ENCODE measurements around the gene FTSJ1. TPM values are rescaled to one million over a fixed set of nuclear protein-coding genes. Genes with fewer than 3 reads are reported as not detected.

FTSJ1 gene
- total and polyA plus RNA-seq, 2 of the 4 experiments (the other 2 are of a cell fraction): 50.8 to 59.9 TPM

DNA sequence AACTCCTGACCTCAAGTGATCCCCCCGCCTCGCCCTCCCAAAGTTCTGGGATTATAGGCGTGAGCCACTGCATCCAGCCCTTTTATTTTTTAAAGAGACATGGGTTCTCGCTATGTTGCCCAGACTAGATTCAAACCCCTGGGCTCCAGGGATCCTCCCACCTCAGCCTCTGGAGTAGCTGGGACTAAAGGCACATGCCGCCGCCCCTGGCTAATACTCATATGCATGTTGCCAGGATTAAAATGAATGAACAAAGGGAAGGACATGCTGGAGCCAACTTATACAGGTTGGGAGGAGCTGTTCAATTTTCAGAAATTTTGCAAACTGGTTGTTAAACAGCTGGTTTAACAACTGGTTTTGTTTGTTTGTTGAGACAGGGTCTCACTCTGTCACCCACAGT lies 1.4 kb upstream of the FTSJ1 start:
- POLR2A ChIA-PET (ENCODE audit: unreplicated experiment): no interaction called here

More for the DNA sequence above, 1.4 kb upstream of the FTSJ1 start:
- TF ChIP-seq, protein P1, sequence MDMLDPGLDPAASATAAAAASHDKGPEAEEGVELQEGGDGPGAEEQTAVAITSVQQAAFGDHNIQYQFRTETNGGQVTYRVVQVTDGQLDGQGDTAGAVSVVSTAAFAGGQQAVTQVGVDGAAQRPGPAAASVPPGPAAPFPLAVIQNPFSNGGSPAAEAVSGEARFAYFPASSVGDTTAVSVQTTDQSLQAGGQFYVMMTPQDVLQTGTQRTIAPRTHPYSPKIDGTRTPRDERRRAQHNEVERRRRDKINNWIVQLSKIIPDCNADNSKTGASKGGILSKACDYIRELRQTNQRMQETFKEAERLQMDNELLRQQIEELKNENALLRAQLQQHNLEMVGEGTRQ (IDR thresholded peaks at IDR 0.05; ENCODE audit: low read depth, low read length): no peak
- TF ChIP-seq POLR2A (IDR thresholded peaks at IDR 0.05; ENCODE audit: low read depth, low read length) (no peak), BHLHE40 (IDR thresholded peaks at IDR 0.05; ENCODE audit: low read depth, low read length) (no peak), RCOR1 (IDR thresholded peaks at IDR 0.05; ENCODE audit: insufficient replicate concordance, low read length) (no peak), FOS (IDR thresholded peaks at IDR 0.05; ENCODE audit: low read depth, low read length) (no peak), CEBPB (IDR thresholded peaks at IDR 0.05; ENCODE audit: low read depth, low read length) (no peak), MAFK (IDR thresholded peaks at IDR 0.05; ENCODE audit: low read depth, low read length) (no peak), NFE2L2 (IDR thresholded peaks at IDR 0.05; ENCODE audit: low read depth, low read length) (no peak), CHD1 (IDR thresholded peaks at IDR 0.05; ENCODE audit: low read depth, low read length) (no peak), SMC3 (IDR thresholded peaks at IDR 0.05; ENCODE audit: low read depth, low read length) (no peak), RFX5 (IDR thresholded peaks at IDR 0.05; ENCODE audit: low read depth, low read length) (no peak), MAZ (IDR thresholded peaks at IDR 0.05; ENCODE audit: borderline replicate concordance, low read depth, low read length) (no peak)
- TF ChIP-seq, protein P2, sequence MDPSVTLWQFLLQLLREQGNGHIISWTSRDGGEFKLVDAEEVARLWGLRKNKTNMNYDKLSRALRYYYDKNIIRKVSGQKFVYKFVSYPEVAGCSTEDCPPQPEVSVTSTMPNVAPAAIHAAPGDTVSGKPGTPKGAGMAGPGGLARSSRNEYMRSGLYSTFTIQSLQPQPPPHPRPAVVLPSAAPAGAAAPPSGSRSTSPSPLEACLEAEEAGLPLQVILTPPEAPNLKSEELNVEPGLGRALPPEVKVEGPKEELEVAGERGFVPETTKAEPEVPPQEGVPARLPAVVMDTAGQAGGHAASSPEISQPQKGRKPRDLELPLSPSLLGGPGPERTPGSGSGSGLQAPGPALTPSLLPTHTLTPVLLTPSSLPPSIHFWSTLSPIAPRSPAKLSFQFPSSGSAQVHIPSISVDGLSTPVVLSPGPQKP (IDR thresholded peaks at IDR 0.05; ENCODE audit: borderline replicate concordance, low read depth, low read length): no peak
- ATAC-seq (ENCODE audit: low read depth) (no peak), DNase-seq (no peak)
- H3K18ac ChIP-seq (ENCODE audit: low read depth, low read length): no peak overlapping the region
- no peak overlapping the region for H3K4ac ChIP-seq (ENCODE audit: low read depth, low read length)
- H2AFZ ChIP-seq (replicated peaks; ENCODE audit: low read length, poor library complexity): no peak overlapping the region
- BruUV-seq (replicated peaks): no TSS peak
- in situ Hi-C loops (cut with MboI; ENCODE audit: low sequenced_read_pairs) (no loop called here), dilution Hi-C loops (cut with HindIII; ENCODE audit: low sequenced_read_pairs, unreplicated experiment) (no loop called here), intact Hi-C loops (cut with micrococcal nuclease) (no loop called here)
- H3K4me2 ChIP-seq (ENCODE audit: low read depth, low read length): no peak overlapping the region
- no peak overlapping the region for H2BK120ac ChIP-seq (ENCODE audit: low read depth, low read length)
- H2AK5ac ChIP-seq (ENCODE audit: low read depth, low read length): no peak overlapping the region
- H2BK20ac ChIP-seq (ENCODE audit: low read depth, low read length): no peak overlapping the region
- H4K5ac ChIP-seq (ENCODE audit: low read depth, low read length): no peak overlapping the region
- H3K27me3 ChIP-seq (ENCODE audit: control insufficient read depth, insufficient read depth, low read length): peaks cover 2% of the 10 kb centered on the region; the same call in 1 of the 2 replicates
- H4K8ac ChIP-seq (ENCODE audit: low read depth in 2 of 2, low read length in 2 of 2): no peak overlapping the region
- peaks cover 7% of the 10 kb centered on the region for H3K9me1 ChIP-seq (ENCODE audit: insufficient read depth, low read length)
- H3K27ac ChIP-seq (ENCODE audit: insufficient read depth, low read length): no peak overlapping the region
- no peaks in the 10 kb centered on the region for H3K9me3 ChIP-seq (ENCODE audit: control insufficient read depth, insufficient read depth, low read length)
- H2BK15ac ChIP-seq (ENCODE audit: low read depth, low read length): no peak overlapping the region
- H3K14ac ChIP-seq (replicated peaks; ENCODE audit: low read depth, low read length): no peak overlapping the region
- no peak overlapping the region for H3K23ac ChIP-seq (ENCODE audit: low read depth, low read length)
- no peaks in the 10 kb centered on the region for H3K36me3 ChIP-seq (ENCODE audit: control insufficient read depth, insufficient read depth, low read length)
- no peak overlapping the region for H3K4me3 ChIP-seq (ENCODE audit: insufficient read depth, low read depth, low read length)
- no peaks in the 10 kb centered on the region; the same call in 1 of the 2 replicates for H4K20me1 ChIP-seq (ENCODE audit: insufficient read depth, low read length)
- peaks cover 0 to 23% of the 10 kb centered on the region in 2 experiments; a peak in 2 of 4 replicates for H3K79me1 ChIP-seq (ENCODE audit: low read depth in 1 of 2, low read length in 2 of 2)
- no peak overlapping the region for H4K91ac ChIP-seq (ENCODE audit: insufficient read depth, low read depth, low read length)
- H3K56ac ChIP-seq (ENCODE audit: extremely low read depth, insufficient read depth, low read length): no peak overlapping the region
- no peak overlapping the region for H3K9ac ChIP-seq (ENCODE audit: low read depth, low read length)
- no peaks in the 10 kb centered on the region for H3K4me1 ChIP-seq (ENCODE audit: control insufficient read depth, insufficient read depth, low read length)
- H2AK9ac ChIP-seq (replicated peaks; ENCODE audit: low read depth, low read length, poor library complexity): no peak overlapping the region
- no CpG with 5 or more reads among the region's 6 CpGs for WGBS, 2 experiments (ENCODE audit: extremely low coverage in 2 of 2, insufficient read length in 1 of 2)
- CTCF ChIA-PET: interaction anchor here (0.6 kb wide), 1 partner anchor 20 kb away, joined by 4 read pairs; no protein-coding TSS in a partner anchor
- no peak overlapping the region for H2BK5ac ChIP-seq (ENCODE audit: low read depth, low read length, poor library complexity, severe bottlenecking)
